ENCODE measurements around the gene LZTR1. TPM values are rescaled to one million over a fixed set of nuclear protein-coding genes. Genes with fewer than 3 reads are reported as not detected.
A peak's percentile ranks its signal among the peaks of the same experiment; 100 is the strongest.
"Not testable (repeated sequence)": the region's sequence is repeated elsewhere in the genome, so short reads cannot be mapped to it uniquely, and the experiment has no call there.

LZTR1 gene
- total RNA-seq, 4 donors from 2014 or later = 18.2 to 73.7 (median 56.1) TPM

- Histone ChIP-seq H3K27me3 (no peaks in the 10 kb centered on the region), H3K36me3 (no peaks in the 10 kb centered on the region), H3K4me3 (no peak overlapping the region), H3K9me3 (no peaks in the 10 kb centered on the region), H3K4me1 (peaks cover 0 to 7% of the 10 kb centered on the region in 2 donors), H3K27ac (no peak overlapping the region)
- intact Hi-C loops (cut with DNase I; ENCODE audit: low total_unique reads) = no loop called here
- no peak for TF ChIP-seq POLR2A (IDR thresholded peaks at IDR 0.05)
- no peak for TF ChIP-seq CTCF (IDR thresholded peaks at IDR 0.05)
- no peak for DNase-seq
Observed at GRCh38 chr22:21032868-21033688, 51.0 kb downstream of the LZTR1 start.

GRCh38 chr22:21033895-21034294 is 51.8 kb downstream of the LZTR1 start:
- no peak overlapping the region for H3K27ac ChIP-seq
- no peak overlapping the region for H3K4me3 ChIP-seq
- H3K9me3 ChIP-seq = no peaks in the 10 kb centered on the region
- TF ChIP-seq CTCF (IDR thresholded peaks at IDR 0.05) = no peak
- TF ChIP-seq POLR2A (IDR thresholded peaks at IDR 0.05) = no peak
- peaks cover 0 to 7% of the 10 kb centered on the region in 2 donors for H3K4me1 ChIP-seq
- no peaks in the 10 kb centered on the region for H3K36me3 ChIP-seq
- intact Hi-C loops (cut with DNase I; ENCODE audit: low total_unique reads) = no loop called here
- no peaks in the 10 kb centered on the region for H3K27me3 ChIP-seq
- DNase-seq = no peak

- intact Hi-C loops (cut with DNase I; ENCODE audit: low total_unique reads) = no loop called here
- no peak for TF ChIP-seq CTCF (IDR thresholded peaks at IDR 0.05)
- TF ChIP-seq POLR2A (IDR thresholded peaks at IDR 0.05) = no peak
- Histone ChIP-seq H3K4me1 (peaks cover 0 to 7% of the 10 kb centered on the region in 2 donors), H3K27ac (no peak overlapping the region), H3K4me3 (no peak overlapping the region), H3K36me3 (no peaks in the 10 kb centered on the region), H3K9me3 (no peaks in the 10 kb centered on the region), H3K27me3 (no peaks in the 10 kb centered on the region)
- no peak for DNase-seq
Observed at GRCh38 chr22:21034989-21035388, 52.9 kb downstream of the LZTR1 start.

GRCh38 chr22:21038405-21038804 is 56.3 kb downstream of the LZTR1 start:
- TF ChIP-seq POLR2A (IDR thresholded peaks at IDR 0.05) (no peak), CTCF (IDR thresholded peaks at IDR 0.05) (no peak)
- no peak for DNase-seq
- Histone ChIP-seq H3K36me3 (no peaks in the 10 kb centered on the region), H3K4me1 (no peaks in the 10 kb centered on the region), H3K9me3 (no peaks in the 10 kb centered on the region), H3K27me3 (no peaks in the 10 kb centered on the region), H3K4me3 (no peak overlapping the region), H3K27ac (peak overlapping the region; percentile 26 to 38)
- intact Hi-C loops (cut with DNase I; ENCODE audit: low total_unique reads) = no loop called here

- DNase-seq; H3K4me1 ChIP-seq; H3K4me3 ChIP-seq; H3K9me3 ChIP-seq; intact Hi-C loops (cut with DNase I; ENCODE audit: low total_unique reads); H3K36me3 ChIP-seq; H3K27me3 ChIP-seq: not testable (repeated sequence)
- H3K27ac ChIP-seq = peak overlapping the region in 1 of 2 donors; percentile 38
Observed at GRCh38 chr22:21039158-21039557, 57.1 kb downstream of the LZTR1 start.

Data from uterus (tissue), 4 donors.